DOHH2 (cell line): Measurements from ENCODE around the gene NQO2.

Experiments
- EZH2phosphoT487 ChIP-seq: fragments of 200-600 bp; sonication (generic); IDR thresholded peaks from 2 replicates; pipeline ENCODE4 v1.6.1; 2017; ENCODE audit warnings: borderline replicate concordance, mild to moderate bottlenecking, antibody characterized with exemption, low read length, moderate library complexity, mixed read lengths
- TF ChIP-seq, protein P1 (sequence below): fragments of 200-600 bp; sonication (generic); IDR thresholded peaks from one replicate; pipeline ENCODE4 v1.5.1; 2014; ENCODE audit warnings: antibody characterized with exemption, mild to moderate bottlenecking, low read depth, low read length; ENCODE audit not compliant: poor library complexity, severe bottlenecking

DNA sequence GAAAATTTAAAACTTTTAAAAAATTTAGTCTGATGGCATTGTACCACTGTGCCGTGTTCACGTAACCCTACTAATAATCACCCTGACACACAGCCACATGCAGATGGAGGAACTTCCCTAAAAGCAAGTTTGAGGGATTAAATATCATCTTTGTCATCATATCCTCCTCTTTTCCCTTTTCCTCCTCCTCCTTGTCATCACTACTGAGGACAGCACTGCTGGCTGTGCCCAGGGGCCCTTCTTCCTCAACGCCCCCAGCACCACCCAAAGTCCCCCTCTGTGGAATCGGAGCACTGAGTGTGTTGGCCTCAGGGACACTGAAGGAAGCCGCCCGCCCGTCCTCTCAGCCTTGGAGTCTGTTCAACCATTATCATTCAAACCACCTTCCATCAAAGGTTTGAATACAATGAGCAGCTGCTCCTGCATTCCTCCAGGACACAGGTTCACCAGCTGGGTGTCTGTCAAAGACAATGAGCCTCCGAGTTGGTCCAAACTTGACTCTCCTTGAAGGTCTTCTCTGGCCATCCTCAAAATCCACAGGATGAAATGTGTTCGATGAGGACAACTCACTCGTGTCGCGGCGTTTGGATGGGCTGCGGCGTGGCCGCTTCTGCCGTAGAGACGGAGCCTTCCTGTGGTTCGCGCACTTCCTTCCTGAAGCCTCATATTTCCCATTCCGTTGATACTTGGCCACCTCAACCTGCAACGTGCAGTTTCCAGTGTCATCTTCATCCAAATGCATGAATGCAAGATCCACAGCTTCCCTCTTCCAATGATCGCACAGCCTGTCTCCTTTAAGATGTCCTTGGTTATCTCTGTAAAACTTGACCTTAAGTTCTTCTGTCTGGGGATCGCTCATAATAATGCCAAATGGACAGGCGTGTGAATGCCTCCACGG, 23.3 kb downstream of the NQO2 start:
- TF ChIP-seq, protein P1, sequence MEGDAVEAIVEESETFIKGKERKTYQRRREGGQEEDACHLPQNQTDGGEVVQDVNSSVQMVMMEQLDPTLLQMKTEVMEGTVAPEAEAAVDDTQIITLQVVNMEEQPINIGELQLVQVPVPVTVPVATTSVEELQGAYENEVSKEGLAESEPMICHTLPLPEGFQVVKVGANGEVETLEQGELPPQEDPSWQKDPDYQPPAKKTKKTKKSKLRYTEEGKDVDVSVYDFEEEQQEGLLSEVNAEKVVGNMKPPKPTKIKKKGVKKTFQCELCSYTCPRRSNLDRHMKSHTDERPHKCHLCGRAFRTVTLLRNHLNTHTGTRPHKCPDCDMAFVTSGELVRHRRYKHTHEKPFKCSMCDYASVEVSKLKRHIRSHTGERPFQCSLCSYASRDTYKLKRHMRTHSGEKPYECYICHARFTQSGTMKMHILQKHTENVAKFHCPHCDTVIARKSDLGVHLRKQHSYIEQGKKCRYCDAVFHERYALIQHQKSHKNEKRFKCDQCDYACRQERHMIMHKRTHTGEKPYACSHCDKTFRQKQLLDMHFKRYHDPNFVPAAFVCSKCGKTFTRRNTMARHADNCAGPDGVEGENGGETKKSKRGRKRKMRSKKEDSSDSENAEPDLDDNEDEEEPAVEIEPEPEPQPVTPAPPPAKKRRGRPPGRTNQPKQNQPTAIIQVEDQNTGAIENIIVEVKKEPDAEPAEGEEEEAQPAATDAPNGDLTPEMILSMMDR = no peak
- TF ChIP-seq EZH2phosphoT487 = no peak
